Measurements from ENCODE around the gene CPXM2.
A peak's percentile ranks its signal among the peaks of the same experiment; 100 is the strongest.

The CPXM2 gene

GRCh38 chr10:123926401-123927264 lies 35.0 kb upstream of the CPXM2 start:
- TF ChIP-seq PAX5 (IDR thresholded peaks at IDR 0.05; ENCODE audit: insufficient read depth, low read length, severe bottlenecking) (no peak), SPI1 (IDR thresholded peaks at IDR 0.05; ENCODE audit: low read depth, low read length) (no peak), POU2F2 (IDR thresholded peaks at IDR 0.05; ENCODE audit: low read depth, low read length) (no peak), TAF1 (IDR thresholded peaks at IDR 0.05; ENCODE audit: low read depth, low read length) (no peak), POLR2A (IDR thresholded peaks at IDR 0.05; ENCODE audit: low read depth, low read length) (no peak), POLR2AphosphoS5 (IDR thresholded peaks at IDR 0.05; ENCODE audit: low read depth, low read length) (no peak)
- FAIRE-seq (no peak), DNase-seq (ENCODE audit: insufficient read length, low spot score) (no peak)

GRCh38 chr10:123922126-123922525 lies 30.5 kb upstream of the CPXM2 start:
- no peak for FAIRE-seq
- no peak for TF ChIP-seq PAX5 (IDR thresholded peaks at IDR 0.05; ENCODE audit: insufficient read depth, low read length, severe bottlenecking)
- no peak for TF ChIP-seq POU2F2 (IDR thresholded peaks at IDR 0.05; ENCODE audit: low read depth, low read length)
- no peak for TF ChIP-seq POLR2AphosphoS5 (IDR thresholded peaks at IDR 0.05; ENCODE audit: low read depth, low read length)
- TF ChIP-seq SPI1 (IDR thresholded peaks at IDR 0.05; ENCODE audit: low read depth, low read length): no peak
- no peak for TF ChIP-seq TAF1 (IDR thresholded peaks at IDR 0.05; ENCODE audit: low read depth, low read length)
- TF ChIP-seq POLR2A (IDR thresholded peaks at IDR 0.05; ENCODE audit: low read depth, low read length): no peak

GRCh38 chr10:123916775-123917174 lies 25.2 kb upstream of the CPXM2 start:
- TF ChIP-seq SPI1 (IDR thresholded peaks at IDR 0.05; ENCODE audit: low read depth, low read length): no peak
- TF ChIP-seq POU2F2 (IDR thresholded peaks at IDR 0.05; ENCODE audit: low read depth, low read length): no peak
- TF ChIP-seq POLR2AphosphoS5 (IDR thresholded peaks at IDR 0.05; ENCODE audit: low read depth, low read length): no peak
- no peak for TF ChIP-seq TAF1 (IDR thresholded peaks at IDR 0.05; ENCODE audit: low read depth, low read length)
- FAIRE-seq (no peak), DNase-seq (ENCODE audit: insufficient read length, low spot score) (no peak)

More at GRCh38 chr10:123922126-123922525, 30.5 kb upstream of the CPXM2 start:
- DNase-seq (ENCODE audit: insufficient read length, low spot score): no peak

GRCh38 chr10:123913688-123914268 lies 22.2 kb upstream of the CPXM2 start:
- FAIRE-seq (no peak), DNase-seq (ENCODE audit: insufficient read length, low spot score) (no peak)
- peak; percentile 78 for TF ChIP-seq SPI1 (IDR thresholded peaks at IDR 0.05; ENCODE audit: low read depth, low read length)
- no peak for TF ChIP-seq POLR2A (IDR thresholded peaks at IDR 0.05; ENCODE audit: low read depth, low read length)
- no peak for TF ChIP-seq TAF1 (IDR thresholded peaks at IDR 0.05; ENCODE audit: low read depth, low read length)
- no peak for TF ChIP-seq POLR2AphosphoS5 (IDR thresholded peaks at IDR 0.05; ENCODE audit: low read depth, low read length)
- TF ChIP-seq PAX5 (IDR thresholded peaks at IDR 0.05; ENCODE audit: insufficient read depth, low read length, severe bottlenecking): no peak
- TF ChIP-seq POU2F2 (IDR thresholded peaks at IDR 0.05; ENCODE audit: low read depth, low read length): no peak

GRCh38 chr10:123912871-123913270 lies 21.3 kb upstream of the CPXM2 start:
- DNase-seq (ENCODE audit: insufficient read length, low spot score) (no peak), FAIRE-seq (no peak)
- no peak for TF ChIP-seq SPI1 (IDR thresholded peaks at IDR 0.05; ENCODE audit: low read depth, low read length)
- TF ChIP-seq TAF1 (IDR thresholded peaks at IDR 0.05; ENCODE audit: low read depth, low read length): no peak
- TF ChIP-seq POU2F2 (IDR thresholded peaks at IDR 0.05; ENCODE audit: low read depth, low read length): no peak
- no peak for TF ChIP-seq POLR2A (IDR thresholded peaks at IDR 0.05; ENCODE audit: low read depth, low read length)
- TF ChIP-seq PAX5 (IDR thresholded peaks at IDR 0.05; ENCODE audit: insufficient read depth, low read length, severe bottlenecking): no peak
- TF ChIP-seq POLR2AphosphoS5 (IDR thresholded peaks at IDR 0.05; ENCODE audit: low read depth, low read length): no peak

GRCh38 chr10:123912466-123912865 lies 20.9 kb upstream of the CPXM2 start:
- DNase-seq (ENCODE audit: insufficient read length, low spot score): no peak
- FAIRE-seq: no peak
- no peak for TF ChIP-seq TAF1 (IDR thresholded peaks at IDR 0.05; ENCODE audit: low read depth, low read length)

- FAIRE-seq (no peak), DNase-seq (ENCODE audit: insufficient read length, low spot score) (no peak)
- TF ChIP-seq SPI1 (IDR thresholded peaks at IDR 0.05; ENCODE audit: low read depth, low read length): no peak
- no peak for TF ChIP-seq POLR2AphosphoS5 (IDR thresholded peaks at IDR 0.05; ENCODE audit: low read depth, low read length)
- no peak for TF ChIP-seq PAX5 (IDR thresholded peaks at IDR 0.05; ENCODE audit: insufficient read depth, low read length, severe bottlenecking)
- TF ChIP-seq POLR2A (IDR thresholded peaks at IDR 0.05; ENCODE audit: low read depth, low read length): no peak
- TF ChIP-seq POU2F2 (IDR thresholded peaks at IDR 0.05; ENCODE audit: low read depth, low read length): no peak
- TF ChIP-seq TAF1 (IDR thresholded peaks at IDR 0.05; ENCODE audit: low read depth, low read length): no peak
These were observed 20.3 kb upstream of the CPXM2 start for GRCh38 chr10:123911866-123912265.

- TF ChIP-seq TAF1 (IDR thresholded peaks at IDR 0.05; ENCODE audit: low read depth, low read length) (no peak), PAX5 (IDR thresholded peaks at IDR 0.05; ENCODE audit: insufficient read depth, low read length, severe bottlenecking) (no peak), POLR2A (IDR thresholded peaks at IDR 0.05; ENCODE audit: low read depth, low read length) (no peak), POLR2AphosphoS5 (IDR thresholded peaks at IDR 0.05; ENCODE audit: low read depth, low read length) (no peak), SPI1 (IDR thresholded peaks at IDR 0.05; ENCODE audit: low read depth, low read length) (no peak)
- DNase-seq (ENCODE audit: insufficient read length, low spot score) (no peak), FAIRE-seq (no peak)
These were observed 18.3 kb upstream of the CPXM2 start for GRCh38 chr10:123909866-123910265.

GRCh38 chr10:123909426-123909825 lies 17.8 kb upstream of the CPXM2 start:
- no peak for TF ChIP-seq PAX5 (IDR thresholded peaks at IDR 0.05; ENCODE audit: insufficient read depth, low read length, severe bottlenecking)
- TF ChIP-seq POLR2AphosphoS5 (IDR thresholded peaks at IDR 0.05; ENCODE audit: low read depth, low read length): no peak
- no peak for TF ChIP-seq POLR2A (IDR thresholded peaks at IDR 0.05; ENCODE audit: low read depth, low read length)
- TF ChIP-seq TAF1 (IDR thresholded peaks at IDR 0.05; ENCODE audit: low read depth, low read length): no peak
- TF ChIP-seq POU2F2 (IDR thresholded peaks at IDR 0.05; ENCODE audit: low read depth, low read length): no peak
- no peak for TF ChIP-seq SPI1 (IDR thresholded peaks at IDR 0.05; ENCODE audit: low read depth, low read length)
- DNase-seq (ENCODE audit: insufficient read length, low spot score): no peak
- FAIRE-seq: no peak
